ENCODE measurements around the gene COL18A1.

The COL18A1 gene

DNA sequence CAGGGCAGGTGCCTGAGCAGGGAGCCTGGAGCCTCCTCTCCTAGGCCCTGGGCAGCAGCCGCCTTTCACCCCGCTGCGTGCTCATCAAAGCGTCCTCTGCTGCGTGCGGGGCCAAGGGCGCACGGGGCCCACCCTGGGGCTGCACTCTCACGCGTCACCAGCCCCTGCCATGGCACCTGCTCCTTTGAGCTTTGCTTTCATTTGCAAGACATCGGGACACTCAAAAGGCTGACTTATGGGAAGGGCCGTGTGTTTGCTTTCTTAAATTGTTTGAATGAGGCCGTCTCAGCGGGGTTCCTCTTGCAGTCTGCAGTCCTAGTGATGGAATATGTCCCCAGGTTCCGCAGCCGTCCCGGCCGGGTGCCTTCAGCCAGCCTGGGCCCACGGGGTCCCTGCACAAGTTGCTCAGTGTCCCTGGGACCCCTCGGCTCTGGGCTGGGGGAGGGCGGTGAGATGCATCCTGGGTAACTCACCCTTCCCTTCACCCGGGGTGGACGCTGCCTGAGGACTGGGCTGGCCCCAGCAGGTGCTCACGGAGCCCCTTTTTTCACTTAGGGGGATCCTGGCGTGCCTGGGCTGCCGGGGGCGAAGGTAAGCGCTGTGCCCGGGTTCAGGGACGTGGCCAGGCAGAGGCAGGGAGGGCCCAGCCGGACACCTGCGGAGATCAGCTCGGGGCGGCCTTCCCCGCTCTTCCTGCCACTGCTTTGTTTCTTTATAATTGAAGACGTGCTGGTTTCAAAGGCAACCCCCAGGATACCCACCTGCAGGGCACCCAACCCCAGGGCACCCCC lies 84.2 kb downstream of the COL18A1 start:
- TF ChIP-seq, protein P1, sequence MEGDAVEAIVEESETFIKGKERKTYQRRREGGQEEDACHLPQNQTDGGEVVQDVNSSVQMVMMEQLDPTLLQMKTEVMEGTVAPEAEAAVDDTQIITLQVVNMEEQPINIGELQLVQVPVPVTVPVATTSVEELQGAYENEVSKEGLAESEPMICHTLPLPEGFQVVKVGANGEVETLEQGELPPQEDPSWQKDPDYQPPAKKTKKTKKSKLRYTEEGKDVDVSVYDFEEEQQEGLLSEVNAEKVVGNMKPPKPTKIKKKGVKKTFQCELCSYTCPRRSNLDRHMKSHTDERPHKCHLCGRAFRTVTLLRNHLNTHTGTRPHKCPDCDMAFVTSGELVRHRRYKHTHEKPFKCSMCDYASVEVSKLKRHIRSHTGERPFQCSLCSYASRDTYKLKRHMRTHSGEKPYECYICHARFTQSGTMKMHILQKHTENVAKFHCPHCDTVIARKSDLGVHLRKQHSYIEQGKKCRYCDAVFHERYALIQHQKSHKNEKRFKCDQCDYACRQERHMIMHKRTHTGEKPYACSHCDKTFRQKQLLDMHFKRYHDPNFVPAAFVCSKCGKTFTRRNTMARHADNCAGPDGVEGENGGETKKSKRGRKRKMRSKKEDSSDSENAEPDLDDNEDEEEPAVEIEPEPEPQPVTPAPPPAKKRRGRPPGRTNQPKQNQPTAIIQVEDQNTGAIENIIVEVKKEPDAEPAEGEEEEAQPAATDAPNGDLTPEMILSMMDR (IDR thresholded peaks at IDR 0.05; ENCODE audit: low read depth, low read length), result no peak
- peak; percentile 34 for DNase-seq (ENCODE audit: low read depth, low spot score)
- in situ Hi-C loops (cut with HindIII; ENCODE audit: low sequenced_read_pairs), result no loop called here
- no peak overlapping the region for H3K4me3 ChIP-seq (ENCODE audit: low read depth, low read length)

DNA sequence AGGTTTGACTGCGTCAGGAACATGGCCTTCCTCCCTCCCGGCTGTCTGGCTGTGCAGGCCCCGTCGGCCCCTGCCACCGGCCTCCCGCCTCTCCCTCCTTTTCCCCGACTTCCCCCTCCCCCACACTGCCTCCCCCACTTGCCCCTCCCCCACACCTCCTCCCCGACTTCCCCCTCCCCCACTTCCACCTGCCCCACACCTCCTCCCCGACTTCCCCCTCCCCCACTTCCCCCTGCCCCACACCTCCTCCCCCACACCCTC lies 84.7 kb downstream of the COL18A1 start:
- H3K4me3 ChIP-seq (ENCODE audit: low read depth, low read length), result no peak overlapping the region
- TF ChIP-seq, protein P1 (IDR thresholded peaks at IDR 0.05; ENCODE audit: low read depth, low read length), result no peak
- in situ Hi-C loops (cut with HindIII; ENCODE audit: low sequenced_read_pairs), result no loop called here
- no peak for DNase-seq (ENCODE audit: low read depth, low spot score)

DNA sequence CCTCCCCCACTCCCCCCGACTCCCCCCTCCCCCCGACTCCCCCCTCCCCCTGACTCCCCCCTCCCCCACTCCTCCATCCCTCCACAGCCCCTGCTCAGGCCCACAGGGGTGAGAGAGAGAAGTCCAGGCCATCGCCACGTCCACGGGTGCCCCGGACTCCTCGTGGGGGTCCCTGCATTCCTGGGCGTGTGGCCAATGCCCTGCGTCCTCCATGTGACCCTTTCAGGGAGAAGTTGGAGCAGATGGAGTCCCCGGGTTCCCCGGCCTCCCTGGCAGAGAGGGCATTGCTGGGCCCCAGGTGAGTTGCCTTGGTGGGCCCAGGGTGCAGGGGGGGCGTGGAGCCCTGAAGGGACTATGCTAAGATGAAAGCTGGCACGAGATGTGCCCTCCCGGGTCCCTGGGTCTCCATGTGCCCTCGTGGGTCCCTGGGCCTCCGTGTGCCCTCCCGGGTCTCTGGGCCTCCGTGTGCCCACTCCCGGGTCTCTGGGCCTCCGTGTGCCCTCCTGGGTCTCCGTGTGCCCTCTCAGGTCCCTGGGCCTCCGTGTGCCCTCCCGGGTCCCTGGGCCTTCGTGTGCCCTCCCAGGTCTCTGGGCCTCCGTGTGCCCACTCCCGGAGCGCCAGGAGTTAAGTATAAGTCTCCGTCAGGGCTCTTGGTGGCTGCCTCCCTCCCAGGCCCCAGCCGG lies 85.2 kb downstream of the COL18A1 start:
- TF ChIP-seq, protein P1 (IDR thresholded peaks at IDR 0.05; ENCODE audit: low read depth, low read length), result no peak
- DNase-seq (ENCODE audit: low read depth, low spot score), result no peak
- in situ Hi-C loops (cut with HindIII; ENCODE audit: low sequenced_read_pairs), result no loop called here
- no peak overlapping the region for H3K4me3 ChIP-seq (ENCODE audit: low read depth, low read length)

DNA sequence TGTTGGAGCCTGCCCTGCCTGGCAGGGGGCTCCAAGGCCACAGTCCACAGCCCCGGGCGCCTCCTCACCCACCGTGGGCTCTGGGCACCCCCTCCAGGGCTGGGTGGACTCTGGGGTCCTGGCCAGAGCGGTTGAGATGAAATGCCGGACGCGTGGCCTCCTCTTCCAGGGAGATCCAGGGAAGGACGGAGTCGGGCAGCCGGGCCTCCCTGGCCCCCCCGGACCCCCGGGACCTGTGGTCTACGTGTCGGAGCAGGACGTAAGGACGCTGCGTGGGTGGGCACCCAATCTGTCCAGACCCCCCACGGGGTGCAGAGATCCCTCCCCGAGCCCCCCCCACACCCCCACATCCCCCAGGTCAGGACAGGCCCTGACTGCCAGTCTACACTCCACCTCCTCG lies 86.1 kb downstream of the COL18A1 start:
- TF ChIP-seq, protein P1 (IDR thresholded peaks at IDR 0.05; ENCODE audit: low read depth, low read length), result no peak
- no peak for DNase-seq (ENCODE audit: low read depth, low spot score)
- in situ Hi-C loops (cut with HindIII; ENCODE audit: low sequenced_read_pairs), result no loop called here
- H3K4me3 ChIP-seq (ENCODE audit: low read depth, low read length), result no peak overlapping the region

DNA sequence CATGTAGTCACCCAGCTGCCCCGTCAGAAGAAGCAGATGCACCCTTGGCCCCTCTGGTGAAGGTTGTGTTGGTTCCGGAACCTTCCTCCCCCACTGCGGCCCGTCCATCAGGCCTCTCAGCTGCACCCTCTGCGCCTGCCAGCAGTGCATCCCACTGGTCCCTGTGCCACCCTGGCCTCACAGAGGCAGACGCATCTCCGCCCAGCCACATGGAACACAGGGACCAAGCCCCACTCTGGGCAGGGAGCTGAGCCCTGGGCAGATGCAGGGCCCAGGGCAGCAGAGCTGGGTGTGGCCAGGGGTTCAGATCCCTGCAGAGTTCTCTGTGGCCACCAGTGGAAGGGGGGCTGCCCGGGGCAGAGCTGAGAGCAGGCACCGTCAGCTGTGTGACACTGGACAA lies 86.7 kb downstream of the COL18A1 start:
- TF ChIP-seq, protein P1 (IDR thresholded peaks at IDR 0.05; ENCODE audit: low read depth, low read length), result no peak
- DNase-seq (ENCODE audit: low read depth, low spot score), result no peak
- H3K4me3 ChIP-seq (ENCODE audit: low read depth, low read length), result no peak overlapping the region
- in situ Hi-C loops (cut with HindIII; ENCODE audit: low sequenced_read_pairs), result no loop called here

DNA sequence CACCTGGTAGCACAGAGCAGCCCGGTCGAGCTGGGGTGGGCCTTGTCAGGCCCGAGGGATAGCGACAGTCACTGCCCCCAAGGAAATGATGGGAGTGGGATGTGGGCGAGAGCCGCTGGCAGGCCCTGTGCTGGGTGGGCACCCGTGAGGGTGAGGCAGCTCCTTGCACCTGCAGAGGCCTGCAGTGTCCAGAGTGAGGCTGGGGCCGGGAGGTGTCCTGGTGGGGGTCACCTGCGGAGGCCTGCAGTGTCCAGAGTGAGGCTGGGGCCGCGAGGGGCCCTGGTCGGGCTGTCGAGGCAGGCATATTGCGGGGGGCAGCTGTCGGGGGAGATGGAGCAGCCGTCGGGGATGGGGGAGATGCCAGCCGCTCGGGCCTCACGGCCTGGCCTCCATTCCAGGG lies 87.8 kb downstream of the COL18A1 start:
- DNase-seq (ENCODE audit: low read depth, low spot score), result no peak
- TF ChIP-seq, protein P1 (IDR thresholded peaks at IDR 0.05; ENCODE audit: low read depth, low read length), result no peak
- in situ Hi-C loops (cut with HindIII; ENCODE audit: low sequenced_read_pairs), result no loop called here
- H3K4me3 ChIP-seq (ENCODE audit: low read depth, low read length), result no peak overlapping the region
